Ishikawa (cell line): ENCODE data around the gene TIMM44.

Source experiments
- CEBPB ChIP-seq: IDR thresholded peaks from 2 replicates; pipeline ENCODE4 v1.6.1; 2012
- CREB1 ChIP-seq: IDR thresholded peaks from 2 replicates; pipeline ENCODE4 v1.6.1; 2012; ENCODE audit warnings: low read depth
- EGR1 ChIP-seq: IDR thresholded peaks from 2 replicates; pipeline ENCODE4 v1.6.1; 2012
- EP300 ChIP-seq: IDR thresholded peaks from 2 replicates; pipeline ENCODE4 v1.6.1; 2012; ENCODE audit warnings: borderline replicate concordance
- FOXM1 ChIP-seq: IDR thresholded peaks from 2 replicates; pipeline ENCODE4 v1.6.1; 2012; ENCODE audit warnings: low read depth, borderline replicate concordance
- RAD21 ChIP-seq: IDR thresholded peaks from 2 replicates; pipeline ENCODE4 v1.6.1; 2012; ENCODE audit warnings: low read depth
- TAF1 ChIP-seq: IDR thresholded peaks from 2 replicates; pipeline ENCODE4 v1.6.1; 2012; ENCODE audit warnings: low read depth, mild to moderate bottlenecking
- TCF12 ChIP-seq: IDR thresholded peaks from 2 replicates; pipeline ENCODE4 v1.6.1; 2012; ENCODE audit warnings: low read depth
- YY1 ChIP-seq: IDR thresholded peaks from 2 replicates; pipeline ENCODE4 v1.6.1; 2012; ENCODE audit warnings: low read depth
- ZBTB7A ChIP-seq: IDR thresholded peaks from 2 replicates; pipeline ENCODE4 v1.6.1; 2012; ENCODE audit warnings: low read depth
- TF ChIP-seq, protein P1 (sequence below): IDR thresholded peaks from 2 replicates; pipeline ENCODE4 v1.6.1; 2012
- TF ChIP-seq, protein P2 (sequence below): IDR thresholded peaks from 2 replicates; pipeline ENCODE4 v1.6.1; 2012; ENCODE audit warnings: low read depth, mild to moderate bottlenecking

DNA sequence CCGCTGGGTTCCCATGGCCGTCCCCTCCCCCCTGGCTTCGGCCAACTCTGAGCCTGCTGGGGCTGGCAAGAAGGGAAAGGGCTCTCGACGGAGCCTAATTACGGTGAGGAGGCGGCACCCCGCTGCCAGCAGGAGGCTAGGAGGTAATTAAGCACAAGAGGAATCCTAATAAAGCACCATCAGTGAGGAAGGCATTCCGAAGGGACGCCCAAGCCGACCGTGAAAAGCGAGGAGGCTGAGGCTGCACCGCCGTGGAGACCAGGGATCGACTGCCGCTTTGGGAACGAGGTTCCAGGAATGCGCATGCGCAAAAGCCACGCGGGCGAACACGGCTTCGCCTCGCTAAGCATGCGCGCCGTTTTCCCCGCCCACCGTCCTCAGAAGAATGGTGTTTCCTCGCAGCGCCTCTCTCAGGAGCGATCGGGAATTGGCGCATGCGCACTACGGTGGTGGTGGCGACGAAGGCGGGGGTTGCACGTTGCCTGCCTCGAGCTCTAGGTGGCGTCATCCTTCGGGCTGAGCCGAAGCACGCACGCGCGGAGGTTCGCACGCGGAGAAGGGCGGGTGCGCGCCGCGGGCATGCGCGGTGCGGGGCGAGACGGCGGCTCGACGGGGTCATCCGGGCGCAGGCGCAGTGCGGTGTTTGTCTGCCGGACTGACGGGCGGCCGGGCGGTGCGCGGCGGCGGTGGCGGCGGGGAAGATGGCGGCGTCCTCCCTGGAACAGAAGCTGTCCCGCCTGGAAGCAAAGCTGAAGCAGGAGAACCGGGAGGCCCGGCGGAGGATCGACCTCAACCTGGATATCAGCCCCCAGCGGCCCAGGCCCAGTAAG lies 40.0 kb downstream of the TIMM44 start, which contains the start of gene MAP2K7:
- no peak for TF ChIP-seq EGR1
- peak; percentile 36 for TF ChIP-seq TCF12
- TF ChIP-seq CREB1: no peak
- peak; percentile 90 for TF ChIP-seq YY1
- no peak for TF ChIP-seq ZBTB7A
- no peak for TF ChIP-seq CEBPB
- no peak for TF ChIP-seq EP300
- TF ChIP-seq, protein P1, sequence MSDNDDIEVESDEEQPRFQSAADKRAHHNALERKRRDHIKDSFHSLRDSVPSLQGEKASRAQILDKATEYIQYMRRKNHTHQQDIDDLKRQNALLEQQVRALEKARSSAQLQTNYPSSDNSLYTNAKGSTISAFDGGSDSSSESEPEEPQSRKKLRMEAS: peak; percentile 96
- peak; percentile 46; the same call in 1 of the 2 replicates for TF ChIP-seq RAD21
- TF ChIP-seq TAF1: peak; percentile 82
- TF ChIP-seq FOXM1: no peak
- TF ChIP-seq, protein P2, sequence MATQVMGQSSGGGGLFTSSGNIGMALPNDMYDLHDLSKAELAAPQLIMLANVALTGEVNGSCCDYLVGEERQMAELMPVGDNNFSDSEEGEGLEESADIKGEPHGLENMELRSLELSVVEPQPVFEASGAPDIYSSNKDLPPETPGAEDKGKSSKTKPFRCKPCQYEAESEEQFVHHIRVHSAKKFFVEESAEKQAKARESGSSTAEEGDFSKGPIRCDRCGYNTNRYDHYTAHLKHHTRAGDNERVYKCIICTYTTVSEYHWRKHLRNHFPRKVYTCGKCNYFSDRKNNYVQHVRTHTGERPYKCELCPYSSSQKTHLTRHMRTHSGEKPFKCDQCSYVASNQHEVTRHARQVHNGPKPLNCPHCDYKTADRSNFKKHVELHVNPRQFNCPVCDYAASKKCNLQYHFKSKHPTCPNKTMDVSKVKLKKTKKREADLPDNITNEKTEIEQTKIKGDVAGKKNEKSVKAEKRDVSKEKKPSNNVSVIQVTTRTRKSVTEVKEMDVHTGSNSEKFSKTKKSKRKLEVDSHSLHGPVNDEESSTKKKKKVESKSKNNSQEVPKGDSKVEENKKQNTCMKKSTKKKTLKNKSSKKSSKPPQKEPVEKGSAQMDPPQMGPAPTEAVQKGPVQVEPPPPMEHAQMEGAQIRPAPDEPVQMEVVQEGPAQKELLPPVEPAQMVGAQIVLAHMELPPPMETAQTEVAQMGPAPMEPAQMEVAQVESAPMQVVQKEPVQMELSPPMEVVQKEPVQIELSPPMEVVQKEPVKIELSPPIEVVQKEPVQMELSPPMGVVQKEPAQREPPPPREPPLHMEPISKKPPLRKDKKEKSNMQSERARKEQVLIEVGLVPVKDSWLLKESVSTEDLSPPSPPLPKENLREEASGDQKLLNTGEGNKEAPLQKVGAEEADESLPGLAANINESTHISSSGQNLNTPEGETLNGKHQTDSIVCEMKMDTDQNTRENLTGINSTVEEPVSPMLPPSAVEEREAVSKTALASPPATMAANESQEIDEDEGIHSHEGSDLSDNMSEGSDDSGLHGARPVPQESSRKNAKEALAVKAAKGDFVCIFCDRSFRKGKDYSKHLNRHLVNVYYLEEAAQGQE: no peak
